A549 (cell line): ENCODE results near the gene NMBR.

Experiments
- ESRRA ChIP-seq: fragments of 150-350 bp; IDR thresholded peaks from 2 replicates; pipeline ENCODE4 v1.6.1; 2014; ENCODE audit warnings: mild to moderate bottlenecking, low read length, borderline replicate concordance
- FOSB ChIP-seq: fragments of 250-450 bp; sonication (Bioruptor Pico); IDR thresholded peaks from 2 replicates; pipeline ENCODE4 v1.5.0; 2020; ENCODE audit warnings: mild to moderate bottlenecking, moderate library complexity
- HOXA7 ChIP-seq: fragments of 250-450 bp; sonication (Bioruptor Pico); IDR thresholded peaks from 2 replicates; pipeline ENCODE4 v1.5.0; 2020; ENCODE audit warnings: mild to moderate bottlenecking, moderate library complexity
- JUNB ChIP-seq: fragments of >200 bp; sonication (Bioruptor Twin); formaldehyde crosslinking; IDR thresholded peaks from 2 replicates; pipeline ENCODE4 v1.6.1; 2016
- POLR2A ChIP-seq: IDR thresholded peaks from 2 replicates; pipeline ENCODE4 v1.6.1; 2012; ENCODE audit warnings: mild to moderate bottlenecking, low read length
- POLR2AphosphoS2 ChIP-seq: conservative IDR thresholded peaks from 2 replicates; pipeline ENCODE4 v1.6.1; 2012; ENCODE audit warnings: low read length, improper control_type of control experiment, inconsistent platforms
- RAD21 ChIP-seq, 2 experiments: fragments of >200 bp in 1 of 2; sonication (Bioruptor Twin) in 1 of 2; formaldehyde crosslinking in 1 of 2; IDR thresholded peaks in 1 of 2; conservative IDR thresholded peaks in 1 of 2; 2 replicates in 1 of 2; 3 replicates in 1 of 2; pipeline ENCODE4 v1.6.1; 2012 to 2018; ENCODE audit warnings: inconsistent platforms in 1 of 2
- SMC3 ChIP-seq: fragments of >200 bp; sonication (Bioruptor Twin); formaldehyde crosslinking; IDR thresholded peaks from 3 replicates; pipeline ENCODE4 v1.6.1; 2018; ENCODE audit warnings: inconsistent platforms
- ZSCAN20 ChIP-seq: fragments of 250-450 bp; sonication (Bioruptor Pico); IDR thresholded peaks from 2 replicates; pipeline ENCODE4 v1.8.0; 2022; ENCODE audit warnings: mild to moderate bottlenecking, moderate library complexity
- TF ChIP-seq, protein P1 (sequence below): fragments of >200 bp; sonication (Bioruptor Twin); formaldehyde crosslinking; IDR thresholded peaks from 3 replicates; pipeline ENCODE4 v1.5.1; 2016

DNA sequence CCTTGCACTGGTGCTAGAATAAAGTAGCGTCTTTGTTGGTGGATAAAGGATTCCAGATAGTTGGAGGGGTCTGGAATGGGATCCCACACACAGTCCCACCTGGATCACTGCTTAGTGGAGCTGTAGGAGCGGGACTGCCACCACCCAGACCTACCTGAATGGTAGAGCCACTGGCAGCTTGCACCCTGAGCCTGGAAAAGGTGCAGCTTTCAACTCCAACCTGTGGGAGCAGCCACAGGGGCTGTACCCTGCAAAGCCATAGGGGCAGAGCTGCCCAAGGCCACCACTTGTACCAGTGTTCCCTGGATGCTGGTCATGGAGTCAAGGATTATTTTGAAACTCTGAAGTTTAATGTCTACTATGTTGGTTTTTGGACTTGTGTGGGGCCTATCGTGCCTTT, 27.1 kb upstream of the NMBR start:
- TF ChIP-seq POLR2A (no peak), HOXA7 (CRISPR knock-in tag) (no peak), SMC3 (no peak), RAD21 (conservative IDR thresholded peaks at IDR 0.05 in 1 of 2, IDR thresholded peaks at IDR 0.05 in 1 of 2) (no peak), ESRRA (no peak), ZSCAN20 (CRISPR knock-in tag) (no peak), POLR2AphosphoS2 (no peak), FOSB (CRISPR knock-in tag) (no peak), JUNB (no peak)
- TF ChIP-seq, protein P1, sequence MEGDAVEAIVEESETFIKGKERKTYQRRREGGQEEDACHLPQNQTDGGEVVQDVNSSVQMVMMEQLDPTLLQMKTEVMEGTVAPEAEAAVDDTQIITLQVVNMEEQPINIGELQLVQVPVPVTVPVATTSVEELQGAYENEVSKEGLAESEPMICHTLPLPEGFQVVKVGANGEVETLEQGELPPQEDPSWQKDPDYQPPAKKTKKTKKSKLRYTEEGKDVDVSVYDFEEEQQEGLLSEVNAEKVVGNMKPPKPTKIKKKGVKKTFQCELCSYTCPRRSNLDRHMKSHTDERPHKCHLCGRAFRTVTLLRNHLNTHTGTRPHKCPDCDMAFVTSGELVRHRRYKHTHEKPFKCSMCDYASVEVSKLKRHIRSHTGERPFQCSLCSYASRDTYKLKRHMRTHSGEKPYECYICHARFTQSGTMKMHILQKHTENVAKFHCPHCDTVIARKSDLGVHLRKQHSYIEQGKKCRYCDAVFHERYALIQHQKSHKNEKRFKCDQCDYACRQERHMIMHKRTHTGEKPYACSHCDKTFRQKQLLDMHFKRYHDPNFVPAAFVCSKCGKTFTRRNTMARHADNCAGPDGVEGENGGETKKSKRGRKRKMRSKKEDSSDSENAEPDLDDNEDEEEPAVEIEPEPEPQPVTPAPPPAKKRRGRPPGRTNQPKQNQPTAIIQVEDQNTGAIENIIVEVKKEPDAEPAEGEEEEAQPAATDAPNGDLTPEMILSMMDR, result no peak
